Neural progenitor cell (in vitro differentiated cells): ENCODE results near the gene CHST3. TPM values are rescaled to one million over a fixed set of nuclear protein-coding genes. Genes with fewer than 3 reads are reported as not detected.

ENCODE experiments used
- DNase-seq: peaks from one replicate; pipeline ENCODE4 v3.0.0-alpha.2; 2016; ENCODE audit warnings: low spot score
- H2AFZ ChIP-seq: fragments of 200-600 bp; sonication (generic); replicated peaks from 2 replicates; pipeline ENCODE4 v1.6.1; 2016; ENCODE audit warnings: antibody characterized with exemption
- H3F3A ChIP-seq: fragments of 200-600 bp; sonication (generic); 2 replicates; pipeline ENCODE4 v1.6.1; 2016; ENCODE audit warnings: antibody characterized with exemption, low read depth
- H3K27ac ChIP-seq: fragments of 200-600 bp; sonication (generic); 2 replicates; pipeline ENCODE4 v1.5.1; 2016; ENCODE audit warnings: mild to moderate bottlenecking
- H3K27me3 ChIP-seq: fragments of 200-600 bp; sonication (generic); 2 replicates; pipeline ENCODE4 v1.6.1; 2016; ENCODE audit warnings: mild to moderate bottlenecking, moderate library complexity
- H3K36me3 ChIP-seq: fragments of 200-600 bp; sonication (generic); 2 replicates; pipeline ENCODE4 v1.5.1; 2016
- H3K4me1 ChIP-seq: fragments of 200-600 bp; sonication (generic); 2 replicates; pipeline ENCODE4 v1.6.1; 2016; ENCODE audit warnings: mixed run types
- H3K4me2 ChIP-seq: fragments of 200-600 bp; sonication (generic); 2 replicates; pipeline ENCODE4 v1.6.1; 2016
- H3K4me3 ChIP-seq: fragments of 200-600 bp; sonication (generic); 2 replicates; pipeline ENCODE4 v1.5.1; 2016
- H3K79me2 ChIP-seq: fragments of 200-600 bp; sonication (generic); 2 replicates; pipeline ENCODE4 v1.6.1; 2016; ENCODE audit warnings: low read depth
- H3K9ac ChIP-seq: fragments of 200-600 bp; sonication (generic); 2 replicates; pipeline ENCODE4 v1.6.1; 2016
- H3K9me3 ChIP-seq: fragments of 200-600 bp; sonication (generic); 2 replicates; pipeline ENCODE4 v1.5.1; 2016; ENCODE audit warnings: low read depth
- H4K20me1 ChIP-seq: fragments of 200-600 bp; sonication (generic); 2 replicates; pipeline ENCODE4 v1.6.1; 2016; ENCODE audit warnings: low read depth
- H3K27ac Mint-ChIP-seq: 3 replicates; pipeline ENCODE4 v1.8.0; 2021; ENCODE audit warnings: mixed read lengths
- H3K27me3 Mint-ChIP-seq: 2 replicates; pipeline ENCODE4 v1.8.0; 2022; ENCODE audit warnings: low read depth, mild to moderate bottlenecking, inconsistent platforms, moderate library complexity, mixed read lengths; ENCODE audit not compliant: insufficient read depth
- H3K36me3 Mint-ChIP-seq: 3 replicates; pipeline ENCODE4 v1.8.0; 2021; ENCODE audit warnings: mixed read lengths
- H3K4me1 Mint-ChIP-seq: 3 replicates; pipeline ENCODE4 v1.8.0; 2021; ENCODE audit warnings: mixed read lengths
- H3K4me3 Mint-ChIP-seq: 3 replicates; pipeline ENCODE4 v1.8.0; 2021; ENCODE audit warnings: mild to moderate bottlenecking, moderate library complexity, mixed read lengths
- H3K9me3 Mint-ChIP-seq: 3 replicates; pipeline ENCODE4 v1.8.0; 2020; ENCODE audit warnings: mixed read lengths
- CTCF ChIP-seq: fragments of 200-600 bp; sonication (generic); IDR thresholded peaks from 2 replicates; pipeline ENCODE4 v1.5.1; 2017; ENCODE audit warnings: antibody characterized with exemption, mild to moderate bottlenecking
- EZH2 ChIP-seq: fragments of 200-600 bp; sonication (generic); IDR thresholded peaks from 2 replicates; pipeline ENCODE4 v1.6.1; 2017; ENCODE audit warnings: antibody characterized with exemption, mild to moderate bottlenecking, moderate library complexity
- EZH2phosphoT487 ChIP-seq: fragments of 200-600 bp; sonication (generic); IDR thresholded peaks from 2 replicates; pipeline ENCODE4 v1.6.1; 2017; ENCODE audit warnings: antibody characterized with exemption
- total RNA-seq: library from RNA; depleted of rRNA; stranded (reverse); fragments of >200 nt; gene quantifications from 2 replicates; pipeline ENCODE4 v1.2.3, GENCODE V29; 2015; ENCODE audit warnings: low replicate concordance

The CHST3 gene
- total RNA-seq, 1 donor from 2014 or later = 9.1 TPM

- Mint-ChIP-seq H3K36me3 (peaks cover 3% of the 10 kb centered on the region), H3K4me1 (peaks cover 35% of the 10 kb centered on the region), H3K9me3 (peaks cover 12% of the 10 kb centered on the region), H3K4me3 (no peak overlapping the region), H3K27me3 (peaks cover 29% of the 10 kb centered on the region), H3K27ac (peak overlapping the region; percentile 93)
- no peaks in the 10 kb centered on the region for H3K79me2 ChIP-seq
- H3F3A ChIP-seq = no peaks in the 10 kb centered on the region
- H2AFZ ChIP-seq = no peak overlapping the region
- H3K4me1 ChIP-seq = peaks cover 8% of the 10 kb centered on the region
- H3K9ac ChIP-seq = no peak overlapping the region
- no peaks in the 10 kb centered on the region for H3K9me3 ChIP-seq
- H3K27me3 ChIP-seq = no peaks in the 10 kb centered on the region
- H4K20me1 ChIP-seq = no peaks in the 10 kb centered on the region
- H3K27ac ChIP-seq = no peak overlapping the region
- H3K36me3 ChIP-seq = no peaks in the 10 kb centered on the region
- TF ChIP-seq CTCF (no peak), EZH2 (no peak), EZH2phosphoT487 (no peak)
- H3K4me3 ChIP-seq = no peak overlapping the region
- H3K4me2 ChIP-seq = no peak overlapping the region
- no peak for DNase-seq
Observed at GRCh38 chr10:71920540-71921323, 43.5 kb upstream of the CHST3 start.

- no peak overlapping the region for H3K27ac ChIP-seq
- Mint-ChIP-seq H3K27ac (peak overlapping the region; percentile 93), H3K27me3 (peaks cover 26% of the 10 kb centered on the region), H3K36me3 (peaks cover 3% of the 10 kb centered on the region), H3K9me3 (peaks cover 8% of the 10 kb centered on the region), H3K4me1 (peaks cover 35% of the 10 kb centered on the region), H3K4me3 (no peak overlapping the region)
- H2AFZ ChIP-seq = no peak overlapping the region
- H3K9me3 ChIP-seq = no peaks in the 10 kb centered on the region
- H3K9ac ChIP-seq = no peak overlapping the region
- H3K79me2 ChIP-seq = no peaks in the 10 kb centered on the region
- peak; percentile 67 for DNase-seq
- no peak overlapping the region for H3K4me2 ChIP-seq
- H3F3A ChIP-seq = no peaks in the 10 kb centered on the region
- no peak overlapping the region for H3K4me3 ChIP-seq
- H3K36me3 ChIP-seq = no peaks in the 10 kb centered on the region
- TF ChIP-seq EZH2phosphoT487 (no peak), CTCF (no peak), EZH2 (no peak)
- H3K4me1 ChIP-seq = peaks cover 8% of the 10 kb centered on the region
- H4K20me1 ChIP-seq = no peaks in the 10 kb centered on the region
- no peaks in the 10 kb centered on the region for H3K27me3 ChIP-seq
Observed at GRCh38 chr10:71921324-71922027, 42.7 kb upstream of the CHST3 start.

- Histone ChIP-seq H3K27me3 (no peaks in the 10 kb centered on the region), H3K9me3 (no peaks in the 10 kb centered on the region), H3K79me2 (no peaks in the 10 kb centered on the region), H3K4me2 (no peak overlapping the region), H4K20me1 (no peaks in the 10 kb centered on the region), H3K36me3 (no peaks in the 10 kb centered on the region), H3K9ac (no peak overlapping the region), H3K4me3 (no peak overlapping the region), H3F3A (no peaks in the 10 kb centered on the region), H3K4me1 (peaks cover 8% of the 10 kb centered on the region), H3K27ac (no peak overlapping the region), H2AFZ (no peak overlapping the region)
- Mint-ChIP-seq H3K4me3 (no peak overlapping the region), H3K4me1 (peaks cover 35% of the 10 kb centered on the region), H3K27ac (peak overlapping the region; percentile 81), H3K27me3 (peaks cover 26% of the 10 kb centered on the region), H3K9me3 (no peaks in the 10 kb centered on the region), H3K36me3 (no peaks in the 10 kb centered on the region)
- no peak for DNase-seq
- TF ChIP-seq EZH2 = no peak
- TF ChIP-seq EZH2phosphoT487 = no peak
- TF ChIP-seq CTCF = no peak
Observed at GRCh38 chr10:71923138-71923692, 41.0 kb upstream of the CHST3 start.
